ENCODE results near the gene KRT74.

DNA sequence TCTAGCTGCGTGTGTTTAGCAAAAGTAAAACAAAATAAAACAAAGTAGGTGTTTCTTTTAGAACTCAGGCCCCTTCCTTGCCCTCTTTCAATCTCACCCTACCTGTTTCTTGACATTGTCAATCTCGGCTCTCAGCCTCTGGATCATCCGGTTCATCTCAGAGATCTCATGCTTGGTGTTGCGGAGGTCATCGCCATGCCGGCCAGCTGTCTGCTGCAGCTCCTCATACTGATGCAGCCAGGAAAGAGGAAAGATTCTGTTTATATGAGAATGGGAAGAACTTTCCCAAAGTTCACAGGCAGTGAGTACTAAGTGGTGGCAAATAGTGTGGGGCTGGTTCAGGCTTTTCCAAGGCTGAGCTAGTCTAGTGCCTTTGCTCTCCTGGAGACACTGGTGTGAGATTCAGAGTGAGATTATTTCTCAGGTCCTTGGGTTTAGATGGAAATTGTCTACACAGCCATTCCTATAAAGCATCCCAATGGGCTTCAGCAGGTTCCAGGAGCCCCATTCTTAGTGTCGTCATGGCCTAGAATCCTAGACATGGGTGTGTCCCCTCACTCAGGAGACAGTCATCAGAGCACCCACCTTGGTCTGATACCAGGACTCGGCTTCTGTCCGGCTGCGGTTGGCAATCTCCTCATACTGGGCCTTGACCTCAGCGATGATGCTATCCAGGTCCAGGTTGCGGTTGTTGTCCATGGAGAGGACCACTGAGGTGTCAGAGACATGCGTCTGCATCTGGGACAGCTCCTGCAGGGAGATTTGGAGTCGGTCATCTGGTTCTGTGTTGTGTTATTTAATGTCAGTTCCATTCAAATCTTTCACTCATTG lies 56.4 kb downstream of the KRT74 start:
- TF ChIP-seq, protein P1, sequence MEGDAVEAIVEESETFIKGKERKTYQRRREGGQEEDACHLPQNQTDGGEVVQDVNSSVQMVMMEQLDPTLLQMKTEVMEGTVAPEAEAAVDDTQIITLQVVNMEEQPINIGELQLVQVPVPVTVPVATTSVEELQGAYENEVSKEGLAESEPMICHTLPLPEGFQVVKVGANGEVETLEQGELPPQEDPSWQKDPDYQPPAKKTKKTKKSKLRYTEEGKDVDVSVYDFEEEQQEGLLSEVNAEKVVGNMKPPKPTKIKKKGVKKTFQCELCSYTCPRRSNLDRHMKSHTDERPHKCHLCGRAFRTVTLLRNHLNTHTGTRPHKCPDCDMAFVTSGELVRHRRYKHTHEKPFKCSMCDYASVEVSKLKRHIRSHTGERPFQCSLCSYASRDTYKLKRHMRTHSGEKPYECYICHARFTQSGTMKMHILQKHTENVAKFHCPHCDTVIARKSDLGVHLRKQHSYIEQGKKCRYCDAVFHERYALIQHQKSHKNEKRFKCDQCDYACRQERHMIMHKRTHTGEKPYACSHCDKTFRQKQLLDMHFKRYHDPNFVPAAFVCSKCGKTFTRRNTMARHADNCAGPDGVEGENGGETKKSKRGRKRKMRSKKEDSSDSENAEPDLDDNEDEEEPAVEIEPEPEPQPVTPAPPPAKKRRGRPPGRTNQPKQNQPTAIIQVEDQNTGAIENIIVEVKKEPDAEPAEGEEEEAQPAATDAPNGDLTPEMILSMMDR (conservative IDR thresholded peaks at IDR 0.05; ENCODE audit: low read length), result no peak
- TF ChIP-seq EZH2phosphoT487 (IDR thresholded peaks at IDR 0.05; ENCODE audit: borderline replicate concordance, low read depth, low read length), result no peak
